OCI-LY1 (cell line): ENCODE results near the gene RAPGEF1.

Experiments used
- CTCF ChIP-seq: fragments of 200-600 bp; sonication (generic), shearing (Covaris generic); IDR thresholded peaks from 2 replicates; pipeline ENCODE4 v1.5.1; 2017; ENCODE audit warnings: mild to moderate bottlenecking, antibody characterized with exemption, low read length, moderate library complexity, mixed read lengths
- EZH2 ChIP-seq: fragments of 200-600 bp; sonication (generic), shearing (Covaris generic); IDR thresholded peaks from 2 replicates; pipeline ENCODE4 v1.8.0; 2017; ENCODE audit warnings: borderline replicate concordance, mixed run types, mild to moderate bottlenecking, antibody characterized with exemption, low read length, moderate library complexity, mixed read lengths

GRCh38 chr9:131545786-131546335, 194.0 kb downstream of the RAPGEF1 start:
- TF ChIP-seq CTCF (no peak), EZH2 (no peak)
